Measurements from ENCODE around the gene MAMDC2. TPM values are rescaled to one million over a fixed set of nuclear protein-coding genes. Genes with fewer than 3 reads are reported as not detected.

The MAMDC2 gene
- total and polyA plus RNA-seq, 2 of the 4 experiments (the other 2 are of a cell fraction), result 5.0 to 5.2 TPM

DNA sequence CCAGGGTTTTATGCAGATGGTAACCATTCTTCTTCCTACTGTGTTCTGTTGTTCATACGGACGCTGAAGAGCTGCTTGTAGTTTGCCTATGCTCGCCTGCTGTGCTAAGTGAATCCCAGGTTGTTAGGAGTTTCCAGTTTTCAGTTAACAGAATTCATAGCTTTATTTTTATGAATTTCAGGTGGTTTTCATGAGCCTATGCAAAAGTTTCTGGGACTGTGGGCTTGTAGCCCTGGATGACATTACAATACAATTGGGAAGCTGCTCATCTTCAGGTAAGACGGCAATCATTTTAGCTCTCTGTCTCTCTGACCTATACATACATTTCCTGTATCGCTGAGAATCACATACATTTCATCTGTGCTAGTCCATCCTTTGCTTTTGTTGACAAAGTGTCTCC, 124.9 kb downstream of the MAMDC2 start:
- Histone ChIP-seq H3K4me3 (ENCODE audit: insufficient read depth, low read depth, low read length) (no peak overlapping the region), H2AK5ac (ENCODE audit: low read depth, low read length) (no peak overlapping the region), H4K5ac (ENCODE audit: low read depth, low read length) (no peak overlapping the region), H2BK20ac (ENCODE audit: low read depth, low read length) (no peak overlapping the region), H4K8ac (ENCODE audit: low read depth in 2 of 2, low read length in 2 of 2) (no peak overlapping the region), H3K27me3 (ENCODE audit: control insufficient read depth, insufficient read depth, low read length) (no peaks in the 10 kb centered on the region), H4K91ac (ENCODE audit: insufficient read depth, low read depth, low read length) (no peak overlapping the region), H3K56ac (ENCODE audit: extremely low read depth, insufficient read depth, low read length) (no peak overlapping the region), H3K4ac (ENCODE audit: low read depth, low read length) (no peak overlapping the region), H3K79me1 (ENCODE audit: low read depth in 1 of 2, low read length in 2 of 2) (no peaks in the 10 kb centered on the region), H2BK5ac (ENCODE audit: low read depth, low read length, poor library complexity, severe bottlenecking) (no peak overlapping the region), H2BK120ac (ENCODE audit: low read depth, low read length) (no peak overlapping the region), H4K20me1 (ENCODE audit: insufficient read depth, low read length) (no peaks in the 10 kb centered on the region), H3K4me1 (ENCODE audit: control insufficient read depth, insufficient read depth, low read length) (peaks cover 4% of the 10 kb centered on the region), H3K9ac (ENCODE audit: low read depth, low read length) (no peak overlapping the region), H2BK15ac (ENCODE audit: low read depth, low read length) (no peak overlapping the region), H2AFZ (replicated peaks; ENCODE audit: low read length, poor library complexity) (no peak overlapping the region), H3K23ac (ENCODE audit: low read depth, low read length) (no peak overlapping the region), H3K36me3 (ENCODE audit: control insufficient read depth, insufficient read depth, low read length) (no peaks in the 10 kb centered on the region), H3K4me2 (ENCODE audit: low read depth, low read length) (no peak overlapping the region), H3K14ac (replicated peaks; ENCODE audit: low read depth, low read length) (no peak overlapping the region), H2AK9ac (replicated peaks; ENCODE audit: low read depth, low read length, poor library complexity) (no peak overlapping the region), H3K27ac (ENCODE audit: insufficient read depth, low read length) (no peak overlapping the region), H3K9me3 (ENCODE audit: control insufficient read depth, insufficient read depth, low read length) (no peaks in the 10 kb centered on the region), H3K18ac (ENCODE audit: low read depth, low read length) (no peak overlapping the region), H3K9me1 (ENCODE audit: insufficient read depth, low read length) (no peaks in the 10 kb centered on the region; the same call in 1 of the 2 replicates)
- BruUV-seq (replicated peaks), result no TSS peak
- dilution Hi-C loops (cut with HindIII; ENCODE audit: low sequenced_read_pairs, unreplicated experiment) (no loop called here), in situ Hi-C loops (cut with MboI; ENCODE audit: low sequenced_read_pairs) (no loop called here), intact Hi-C loops (cut with micrococcal nuclease) (no loop called here)
- TF ChIP-seq RAD21 (IDR thresholded peaks at IDR 0.05; ENCODE audit: low read length) (no peak), MAFK (IDR thresholded peaks at IDR 0.05; ENCODE audit: low read depth, low read length) (no peak), CHD1 (IDR thresholded peaks at IDR 0.05; ENCODE audit: low read depth, low read length) (no peak), RFX5 (IDR thresholded peaks at IDR 0.05; ENCODE audit: low read depth, low read length) (no peak), RCOR1 (IDR thresholded peaks at IDR 0.05; ENCODE audit: insufficient replicate concordance, low read length) (no peak), SMC3 (IDR thresholded peaks at IDR 0.05; ENCODE audit: low read depth, low read length) (no peak), NFE2L2 (IDR thresholded peaks at IDR 0.05; ENCODE audit: low read depth, low read length) (no peak), MXI1 (IDR thresholded peaks at IDR 0.05; ENCODE audit: borderline replicate concordance, low read depth, low read length) (no peak), FOS (IDR thresholded peaks at IDR 0.05; ENCODE audit: low read depth, low read length) (no peak), CEBPB (IDR thresholded peaks at IDR 0.05; ENCODE audit: low read depth, low read length) (no peak), MAZ (IDR thresholded peaks at IDR 0.05; ENCODE audit: borderline replicate concordance, low read depth, low read length) (no peak), POLR2A (IDR thresholded peaks at IDR 0.05; ENCODE audit: low read depth, low read length) (no peak), BHLHE40 (IDR thresholded peaks at IDR 0.05; ENCODE audit: low read depth, low read length) (no peak)
- TF ChIP-seq, protein P1, sequence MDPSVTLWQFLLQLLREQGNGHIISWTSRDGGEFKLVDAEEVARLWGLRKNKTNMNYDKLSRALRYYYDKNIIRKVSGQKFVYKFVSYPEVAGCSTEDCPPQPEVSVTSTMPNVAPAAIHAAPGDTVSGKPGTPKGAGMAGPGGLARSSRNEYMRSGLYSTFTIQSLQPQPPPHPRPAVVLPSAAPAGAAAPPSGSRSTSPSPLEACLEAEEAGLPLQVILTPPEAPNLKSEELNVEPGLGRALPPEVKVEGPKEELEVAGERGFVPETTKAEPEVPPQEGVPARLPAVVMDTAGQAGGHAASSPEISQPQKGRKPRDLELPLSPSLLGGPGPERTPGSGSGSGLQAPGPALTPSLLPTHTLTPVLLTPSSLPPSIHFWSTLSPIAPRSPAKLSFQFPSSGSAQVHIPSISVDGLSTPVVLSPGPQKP (IDR thresholded peaks at IDR 0.05; ENCODE audit: borderline replicate concordance, low read depth, low read length), result no peak
- TF ChIP-seq, protein P2, sequence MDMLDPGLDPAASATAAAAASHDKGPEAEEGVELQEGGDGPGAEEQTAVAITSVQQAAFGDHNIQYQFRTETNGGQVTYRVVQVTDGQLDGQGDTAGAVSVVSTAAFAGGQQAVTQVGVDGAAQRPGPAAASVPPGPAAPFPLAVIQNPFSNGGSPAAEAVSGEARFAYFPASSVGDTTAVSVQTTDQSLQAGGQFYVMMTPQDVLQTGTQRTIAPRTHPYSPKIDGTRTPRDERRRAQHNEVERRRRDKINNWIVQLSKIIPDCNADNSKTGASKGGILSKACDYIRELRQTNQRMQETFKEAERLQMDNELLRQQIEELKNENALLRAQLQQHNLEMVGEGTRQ (IDR thresholded peaks at IDR 0.05; ENCODE audit: low read depth, low read length), result no peak
- TF ChIP-seq, protein P3, sequence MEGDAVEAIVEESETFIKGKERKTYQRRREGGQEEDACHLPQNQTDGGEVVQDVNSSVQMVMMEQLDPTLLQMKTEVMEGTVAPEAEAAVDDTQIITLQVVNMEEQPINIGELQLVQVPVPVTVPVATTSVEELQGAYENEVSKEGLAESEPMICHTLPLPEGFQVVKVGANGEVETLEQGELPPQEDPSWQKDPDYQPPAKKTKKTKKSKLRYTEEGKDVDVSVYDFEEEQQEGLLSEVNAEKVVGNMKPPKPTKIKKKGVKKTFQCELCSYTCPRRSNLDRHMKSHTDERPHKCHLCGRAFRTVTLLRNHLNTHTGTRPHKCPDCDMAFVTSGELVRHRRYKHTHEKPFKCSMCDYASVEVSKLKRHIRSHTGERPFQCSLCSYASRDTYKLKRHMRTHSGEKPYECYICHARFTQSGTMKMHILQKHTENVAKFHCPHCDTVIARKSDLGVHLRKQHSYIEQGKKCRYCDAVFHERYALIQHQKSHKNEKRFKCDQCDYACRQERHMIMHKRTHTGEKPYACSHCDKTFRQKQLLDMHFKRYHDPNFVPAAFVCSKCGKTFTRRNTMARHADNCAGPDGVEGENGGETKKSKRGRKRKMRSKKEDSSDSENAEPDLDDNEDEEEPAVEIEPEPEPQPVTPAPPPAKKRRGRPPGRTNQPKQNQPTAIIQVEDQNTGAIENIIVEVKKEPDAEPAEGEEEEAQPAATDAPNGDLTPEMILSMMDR (conservative IDR thresholded peaks at IDR 0.05; ENCODE audit: low read depth, low read length), result no peak
- DNase-seq (no peak), ATAC-seq (ENCODE audit: low read depth) (no peak)
- no CpG with 5 or more reads among the region's 5 CpGs for WGBS, 2 experiments (ENCODE audit: extremely low coverage in 2 of 2, insufficient read length in 1 of 2)
- ChIA-PET POLR2A (ENCODE audit: unreplicated experiment) (no interaction called here), CTCF (interaction anchor here (0.9 kb wide), 1 partner anchor 11 kb away, joined by 4 read pairs; no protein-coding TSS in a partner anchor)

Data from IMR-90 (cell line).